Measurements from ENCODE around the gene BDKRB2.

BDKRB2 gene

DNA sequence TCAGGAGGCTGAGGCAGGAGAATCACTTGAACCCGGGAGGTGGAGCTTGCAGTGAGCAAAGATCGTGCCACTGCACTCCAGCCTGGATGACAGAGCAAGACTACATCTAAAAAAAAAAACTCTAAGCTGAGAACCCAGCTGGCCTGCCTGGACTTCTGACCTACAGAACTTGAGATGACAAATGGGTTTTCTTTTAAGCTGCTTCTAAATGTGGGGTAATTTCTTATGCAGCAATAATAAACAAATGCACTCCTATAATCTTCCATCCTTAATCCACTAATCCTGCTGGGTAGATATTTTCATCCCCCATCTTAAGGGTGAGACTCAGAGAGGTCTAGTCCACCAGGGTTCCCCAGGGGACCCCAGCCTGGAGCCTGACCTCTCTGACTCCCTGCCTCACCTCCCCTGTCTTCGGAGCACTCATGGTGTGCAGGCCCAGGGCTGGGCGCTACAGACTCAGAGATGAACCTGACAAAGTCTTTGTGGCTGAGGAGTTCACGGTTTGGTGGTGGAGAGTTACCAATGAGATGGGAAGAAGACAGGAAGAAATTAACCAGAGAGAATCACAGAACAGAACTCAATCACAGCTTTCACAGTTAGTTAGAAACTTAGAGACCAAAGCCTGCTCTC, 39.7 kb upstream of the BDKRB2 start:
- no peak overlapping the region for H3K4me2 ChIP-seq (ENCODE audit: low read depth, low read length, poor library complexity, severe bottlenecking)
- no peaks in the 10 kb centered on the region for H4K20me1 ChIP-seq (ENCODE audit: insufficient read depth, low read length, poor library complexity, severe bottlenecking)
- no peaks in the 10 kb centered on the region for H3K9me3 ChIP-seq (ENCODE audit: insufficient read depth, low read depth, low read length)

DNA sequence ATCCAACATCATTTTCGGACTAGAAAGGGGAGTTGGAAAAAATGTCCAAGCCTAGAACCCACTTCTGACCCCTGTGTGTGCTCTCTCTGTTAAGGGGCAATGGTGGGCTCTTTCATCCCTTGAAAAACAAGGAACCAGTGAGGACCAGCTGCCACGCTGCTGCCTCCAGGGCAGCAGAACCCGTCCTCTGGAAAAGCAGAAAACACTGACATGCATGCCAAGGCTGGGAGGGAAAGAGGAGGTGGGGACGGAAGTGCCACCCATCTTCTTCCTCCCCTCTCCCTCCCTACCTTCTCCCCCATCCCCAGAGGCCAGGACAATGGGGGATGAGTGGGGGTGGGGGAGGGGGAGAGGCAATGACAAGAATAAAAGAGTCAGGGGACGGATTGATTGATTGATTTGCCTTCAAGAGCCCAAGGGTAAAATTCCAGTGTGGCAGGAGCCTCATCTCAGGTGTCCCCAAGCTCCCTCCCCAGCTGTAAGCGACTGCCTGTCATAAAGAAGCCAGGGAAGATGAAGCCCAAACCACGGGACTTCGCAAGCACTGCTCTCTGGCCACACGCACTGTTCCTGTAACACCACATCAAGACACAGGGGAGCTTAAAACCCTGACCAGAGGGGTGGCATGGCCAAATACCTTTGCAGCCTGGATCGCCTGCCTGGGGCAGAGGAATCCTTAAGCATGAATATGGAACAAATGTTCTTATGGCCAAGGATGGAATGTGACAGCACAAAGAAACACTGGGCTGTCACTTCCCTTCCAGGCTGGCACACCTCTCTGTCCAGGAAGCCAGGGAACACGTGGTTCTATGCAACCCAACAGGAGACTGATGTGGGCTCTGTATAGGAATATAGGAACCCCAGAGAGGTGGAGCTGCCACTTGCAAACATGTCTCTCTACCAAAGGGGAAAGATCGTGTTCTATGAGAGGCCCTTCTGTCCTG, 38.9 kb upstream of the BDKRB2 start:
- no peak overlapping the region for H3K9ac ChIP-seq (ENCODE audit: low read depth, low read length, poor library complexity, severe bottlenecking)
- no peaks in the 10 kb centered on the region for H3K36me3 ChIP-seq (ENCODE audit: insufficient read depth, low read length)
- H4K20me1 ChIP-seq (ENCODE audit: insufficient read depth, low read length, poor library complexity, severe bottlenecking) = no peaks in the 10 kb centered on the region
- H3K4me3 ChIP-seq (ENCODE audit: low read length, poor library complexity, severe bottlenecking) = no peak overlapping the region
- H3K9me2 ChIP-seq (replicated peaks; ENCODE audit: low read depth, low read length) = no peaks in the 10 kb centered on the region
- no peak overlapping the region for H3K4me2 ChIP-seq (ENCODE audit: low read depth, low read length, poor library complexity, severe bottlenecking)
- no peaks in the 10 kb centered on the region for H3K79me2 ChIP-seq (ENCODE audit: insufficient read depth, low read length)
- no peaks in the 10 kb centered on the region for H3F3A ChIP-seq (ENCODE audit: low read depth)
- H3K27me3 ChIP-seq (ENCODE audit: insufficient read depth, low read length, poor library complexity, severe bottlenecking) = no peaks in the 10 kb centered on the region
- no peaks in the 10 kb centered on the region for H3K9me3 ChIP-seq (ENCODE audit: insufficient read depth, low read depth, low read length)
- TF ChIP-seq, protein P1, sequence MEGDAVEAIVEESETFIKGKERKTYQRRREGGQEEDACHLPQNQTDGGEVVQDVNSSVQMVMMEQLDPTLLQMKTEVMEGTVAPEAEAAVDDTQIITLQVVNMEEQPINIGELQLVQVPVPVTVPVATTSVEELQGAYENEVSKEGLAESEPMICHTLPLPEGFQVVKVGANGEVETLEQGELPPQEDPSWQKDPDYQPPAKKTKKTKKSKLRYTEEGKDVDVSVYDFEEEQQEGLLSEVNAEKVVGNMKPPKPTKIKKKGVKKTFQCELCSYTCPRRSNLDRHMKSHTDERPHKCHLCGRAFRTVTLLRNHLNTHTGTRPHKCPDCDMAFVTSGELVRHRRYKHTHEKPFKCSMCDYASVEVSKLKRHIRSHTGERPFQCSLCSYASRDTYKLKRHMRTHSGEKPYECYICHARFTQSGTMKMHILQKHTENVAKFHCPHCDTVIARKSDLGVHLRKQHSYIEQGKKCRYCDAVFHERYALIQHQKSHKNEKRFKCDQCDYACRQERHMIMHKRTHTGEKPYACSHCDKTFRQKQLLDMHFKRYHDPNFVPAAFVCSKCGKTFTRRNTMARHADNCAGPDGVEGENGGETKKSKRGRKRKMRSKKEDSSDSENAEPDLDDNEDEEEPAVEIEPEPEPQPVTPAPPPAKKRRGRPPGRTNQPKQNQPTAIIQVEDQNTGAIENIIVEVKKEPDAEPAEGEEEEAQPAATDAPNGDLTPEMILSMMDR (conservative IDR thresholded peaks at IDR 0.05; ENCODE audit: low read length) = no peak
- no peak for TF ChIP-seq EZH2phosphoT487 (IDR thresholded peaks at IDR 0.05; ENCODE audit: borderline replicate concordance)
- no peaks in the 10 kb centered on the region for H3K4me1 ChIP-seq (ENCODE audit: insufficient read depth, low read length, poor library complexity, severe bottlenecking)
- no peak overlapping the region for H2AFZ ChIP-seq (ENCODE audit: low read length)

More for the DNA sequence above, 39.7 kb upstream of the BDKRB2 start:
- Histone ChIP-seq H2AFZ (ENCODE audit: low read length) (no peak overlapping the region), H3F3A (ENCODE audit: low read depth) (no peaks in the 10 kb centered on the region), H3K36me3 (ENCODE audit: insufficient read depth, low read length) (no peaks in the 10 kb centered on the region), H3K9me2 (replicated peaks; ENCODE audit: low read depth, low read length) (no peaks in the 10 kb centered on the region), H3K79me2 (ENCODE audit: insufficient read depth, low read length) (no peaks in the 10 kb centered on the region), H3K9ac (ENCODE audit: low read depth, low read length, poor library complexity, severe bottlenecking) (no peak overlapping the region), H3K27me3 (ENCODE audit: insufficient read depth, low read length, poor library complexity, severe bottlenecking) (no peaks in the 10 kb centered on the region), H3K4me1 (ENCODE audit: insufficient read depth, low read length, poor library complexity, severe bottlenecking) (no peaks in the 10 kb centered on the region), H3K4me3 (ENCODE audit: low read length, poor library complexity, severe bottlenecking) (no peak overlapping the region)
- TF ChIP-seq EZH2phosphoT487 (IDR thresholded peaks at IDR 0.05; ENCODE audit: borderline replicate concordance) = no peak
- TF ChIP-seq, protein P1 (conservative IDR thresholded peaks at IDR 0.05; ENCODE audit: low read length) = no peak

DNA sequence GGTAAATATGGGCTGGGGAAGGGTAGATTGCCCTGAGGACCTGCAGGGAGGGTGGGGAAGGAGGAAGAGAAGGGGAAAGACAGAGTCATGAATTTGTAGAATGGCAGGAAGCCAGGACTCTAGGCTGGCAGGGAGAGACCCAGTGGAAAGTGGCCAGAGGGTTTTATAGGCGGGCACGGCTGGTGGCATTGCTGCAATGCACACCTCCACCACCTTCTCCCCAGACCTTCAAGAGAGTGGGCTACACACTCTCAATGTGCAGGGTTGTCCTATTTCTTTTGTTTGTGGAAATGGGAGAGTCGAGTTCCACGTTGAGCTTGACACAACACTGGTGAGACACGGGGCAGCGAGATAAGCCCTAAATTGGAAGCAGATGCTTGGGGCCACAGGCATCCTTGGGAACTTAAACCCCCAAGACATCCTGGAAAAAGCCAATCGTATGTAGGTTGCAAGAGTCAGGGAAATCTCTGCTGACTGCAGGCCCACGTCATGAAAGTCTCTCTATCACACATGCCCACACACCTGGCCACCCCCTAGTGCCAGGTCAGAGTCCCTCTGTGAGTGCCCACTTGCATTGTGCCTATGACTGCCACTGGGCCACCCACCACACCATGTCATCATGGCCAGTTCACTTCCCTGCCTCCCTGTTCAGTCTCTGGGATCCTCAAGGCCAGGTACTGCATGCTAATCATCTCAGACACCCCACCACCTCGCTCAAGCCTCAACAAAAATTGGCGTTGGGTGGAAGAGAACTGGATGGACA, 38.0 kb upstream of the BDKRB2 start:
- Histone ChIP-seq H3K4me2 (ENCODE audit: low read depth, low read length, poor library complexity, severe bottlenecking) (no peak overlapping the region), H3K9ac (ENCODE audit: low read depth, low read length, poor library complexity, severe bottlenecking) (no peak overlapping the region), H3K27me3 (ENCODE audit: insufficient read depth, low read length, poor library complexity, severe bottlenecking) (no peaks in the 10 kb centered on the region), H3K9me2 (replicated peaks; ENCODE audit: low read depth, low read length) (no peaks in the 10 kb centered on the region), H2AFZ (ENCODE audit: low read length) (no peak overlapping the region), H3K4me1 (ENCODE audit: insufficient read depth, low read length, poor library complexity, severe bottlenecking) (no peaks in the 10 kb centered on the region), H3F3A (ENCODE audit: low read depth) (no peaks in the 10 kb centered on the region), H3K4me3 (ENCODE audit: low read length, poor library complexity, severe bottlenecking) (no peak overlapping the region), H3K79me2 (ENCODE audit: insufficient read depth, low read length) (no peaks in the 10 kb centered on the region), H3K36me3 (ENCODE audit: insufficient read depth, low read length) (no peaks in the 10 kb centered on the region), H3K9me3 (ENCODE audit: insufficient read depth, low read depth, low read length) (no peaks in the 10 kb centered on the region; the same call in 1 of the 2 replicates), H4K20me1 (ENCODE audit: insufficient read depth, low read length, poor library complexity, severe bottlenecking) (no peaks in the 10 kb centered on the region)
- TF ChIP-seq EZH2phosphoT487 (IDR thresholded peaks at IDR 0.05; ENCODE audit: borderline replicate concordance) = no peak
- TF ChIP-seq, protein P1 (conservative IDR thresholded peaks at IDR 0.05; ENCODE audit: low read length) = no peak

Measured in Loucy (cell line).